ENCODE results near the gene NT5DC3. TPM values are rescaled to one million over a fixed set of nuclear protein-coding genes. Genes with fewer than 3 reads are reported as not detected.

Gene NT5DC3
- total and polyA plus RNA-seq, 9 of the 15 experiments (the other 6 are each of a cell fraction or from before 2014, with no cell fraction given), result 6.3 to 33.5 (median 24.5) TPM

DNA sequence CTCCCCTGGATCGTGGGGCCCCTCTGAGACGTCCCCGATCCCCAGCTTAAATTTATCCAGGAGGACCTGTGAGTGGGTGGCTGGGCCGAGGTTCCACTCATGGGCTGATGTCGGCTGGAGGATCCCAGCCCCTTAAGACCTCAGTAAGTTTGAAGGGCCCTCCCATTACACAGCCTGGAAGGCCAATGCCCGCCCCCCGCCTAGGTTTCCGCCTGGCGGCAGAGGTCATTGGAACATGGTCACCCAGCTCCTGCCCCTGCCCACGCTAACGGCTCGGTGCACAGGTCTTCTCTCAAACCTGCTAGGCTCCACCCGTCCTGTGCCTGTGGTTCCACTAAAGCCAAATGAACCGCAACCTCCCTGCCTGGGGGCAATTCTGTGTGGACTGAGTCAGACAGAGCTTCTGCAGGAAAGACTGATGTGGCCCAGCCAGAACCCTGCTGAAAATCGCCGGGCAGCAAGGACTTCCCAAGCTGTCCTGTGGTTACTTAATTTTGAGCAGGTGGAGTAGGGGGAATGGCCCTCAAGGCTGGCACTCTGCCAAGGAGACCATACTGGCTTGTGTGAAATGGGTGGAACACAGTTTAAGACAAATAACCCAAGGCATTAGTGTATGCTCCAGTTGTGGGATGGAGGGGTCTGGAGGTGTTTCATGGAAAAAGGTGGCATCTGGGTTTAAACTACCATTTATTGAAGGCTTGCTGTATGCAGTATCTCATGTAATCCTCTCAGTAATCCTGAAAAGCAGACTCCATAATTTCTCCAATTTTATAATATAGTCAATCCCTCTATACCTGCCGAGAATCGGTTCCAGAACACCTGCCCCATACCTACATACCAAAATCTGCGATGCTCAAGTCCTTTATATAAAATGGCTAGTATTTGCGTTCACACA is 903 bp upstream of the NT5DC3 start (continued):
- peak; percentile 27; the same call in 1 of the 2 replicates for TF ChIP-seq POLR2H (tag; IDR thresholded peaks at IDR 0.05; ENCODE audit: low read depth)
- no peak for TF ChIP-seq ZEB2 (IDR thresholded peaks at IDR 0.05)
- no peak for TF ChIP-seq TAF9B (IDR thresholded peaks at IDR 0.05; ENCODE audit: partially characterized antibody)
- TF ChIP-seq MEIS2 (IDR thresholded peaks at IDR 0.05; ENCODE audit: partially characterized antibody), result no peak
- no peak for TF ChIP-seq PPARD (CRISPR knock-in tag; IDR thresholded peaks at IDR 0.05)
- no peak; the same call in 1 of the 2 replicates for TF ChIP-seq CREB1 (IDR thresholded peaks at IDR 0.05)
- TF ChIP-seq CREB1 (CRISPR knock-in tag; IDR thresholded peaks at IDR 0.05), result no peak
- peak; percentile 7 for TF ChIP-seq DACH1 (IDR thresholded peaks at IDR 0.05; ENCODE audit: partially characterized antibody)
- TF ChIP-seq DNMT1 (IDR thresholded peaks at IDR 0.05), result no peak
- peak in 2 of 3 experiments; percentile 14 to 58 for TF ChIP-seq YY1 (IDR thresholded peaks at IDR 0.05; ENCODE audit: borderline replicate concordance in 1 of 3, control insufficient read depth in 1 of 3, extremely low read depth in 1 of 3, insufficient read depth in 3 of 3, insufficient read length in 1 of 3, insufficient replicate concordance in 2 of 3, low read depth in 1 of 3, low read length in 2 of 3)
- TF ChIP-seq, protein P1, sequence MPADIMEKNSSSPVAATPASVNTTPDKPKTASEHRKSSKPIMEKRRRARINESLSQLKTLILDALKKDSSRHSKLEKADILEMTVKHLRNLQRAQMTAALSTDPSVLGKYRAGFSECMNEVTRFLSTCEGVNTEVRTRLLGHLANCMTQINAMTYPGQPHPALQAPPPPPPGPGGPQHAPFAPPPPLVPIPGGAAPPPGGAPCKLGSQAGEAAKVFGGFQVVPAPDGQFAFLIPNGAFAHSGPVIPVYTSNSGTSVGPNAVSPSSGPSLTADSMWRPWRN (IDR thresholded peaks at IDR 0.05; ENCODE audit: low read depth), result no peak; the same call in 1 of the 2 replicates
- no peak for TF ChIP-seq ZNF24 (IDR thresholded peaks at IDR 0.05)
- TF ChIP-seq MYNN (IDR thresholded peaks at IDR 0.05), result no peak
- no peak for TF ChIP-seq MYNN (CRISPR knock-in tag; IDR thresholded peaks at IDR 0.05)
- no peak for TF ChIP-seq ZNF134 (CRISPR knock-in tag; conservative IDR thresholded peaks at IDR 0.05)
- no peak for TF ChIP-seq FOXJ2 (tag; IDR thresholded peaks at IDR 0.05)
- TF ChIP-seq FOXM1 (IDR thresholded peaks at IDR 0.05; ENCODE audit: low read depth), result no peak
- TF ChIP-seq FOXM1 (CRISPR knock-in tag; IDR thresholded peaks at IDR 0.05; ENCODE audit: low read depth), result no peak
- TF ChIP-seq ZNF717 (CRISPR knock-in tag; IDR thresholded peaks at IDR 0.05), result no peak
- TF ChIP-seq WHSC1 (IDR thresholded peaks at IDR 0.05; ENCODE audit: low read length), result no peak
- TF ChIP-seq CEBPB (tag; IDR thresholded peaks at IDR 0.05), result no peak
- TF ChIP-seq POLR3G (IDR thresholded peaks at IDR 0.05; ENCODE audit: extremely low read depth, insufficient read length, insufficient replicate concordance), result no peak
- TF ChIP-seq, protein P2, sequence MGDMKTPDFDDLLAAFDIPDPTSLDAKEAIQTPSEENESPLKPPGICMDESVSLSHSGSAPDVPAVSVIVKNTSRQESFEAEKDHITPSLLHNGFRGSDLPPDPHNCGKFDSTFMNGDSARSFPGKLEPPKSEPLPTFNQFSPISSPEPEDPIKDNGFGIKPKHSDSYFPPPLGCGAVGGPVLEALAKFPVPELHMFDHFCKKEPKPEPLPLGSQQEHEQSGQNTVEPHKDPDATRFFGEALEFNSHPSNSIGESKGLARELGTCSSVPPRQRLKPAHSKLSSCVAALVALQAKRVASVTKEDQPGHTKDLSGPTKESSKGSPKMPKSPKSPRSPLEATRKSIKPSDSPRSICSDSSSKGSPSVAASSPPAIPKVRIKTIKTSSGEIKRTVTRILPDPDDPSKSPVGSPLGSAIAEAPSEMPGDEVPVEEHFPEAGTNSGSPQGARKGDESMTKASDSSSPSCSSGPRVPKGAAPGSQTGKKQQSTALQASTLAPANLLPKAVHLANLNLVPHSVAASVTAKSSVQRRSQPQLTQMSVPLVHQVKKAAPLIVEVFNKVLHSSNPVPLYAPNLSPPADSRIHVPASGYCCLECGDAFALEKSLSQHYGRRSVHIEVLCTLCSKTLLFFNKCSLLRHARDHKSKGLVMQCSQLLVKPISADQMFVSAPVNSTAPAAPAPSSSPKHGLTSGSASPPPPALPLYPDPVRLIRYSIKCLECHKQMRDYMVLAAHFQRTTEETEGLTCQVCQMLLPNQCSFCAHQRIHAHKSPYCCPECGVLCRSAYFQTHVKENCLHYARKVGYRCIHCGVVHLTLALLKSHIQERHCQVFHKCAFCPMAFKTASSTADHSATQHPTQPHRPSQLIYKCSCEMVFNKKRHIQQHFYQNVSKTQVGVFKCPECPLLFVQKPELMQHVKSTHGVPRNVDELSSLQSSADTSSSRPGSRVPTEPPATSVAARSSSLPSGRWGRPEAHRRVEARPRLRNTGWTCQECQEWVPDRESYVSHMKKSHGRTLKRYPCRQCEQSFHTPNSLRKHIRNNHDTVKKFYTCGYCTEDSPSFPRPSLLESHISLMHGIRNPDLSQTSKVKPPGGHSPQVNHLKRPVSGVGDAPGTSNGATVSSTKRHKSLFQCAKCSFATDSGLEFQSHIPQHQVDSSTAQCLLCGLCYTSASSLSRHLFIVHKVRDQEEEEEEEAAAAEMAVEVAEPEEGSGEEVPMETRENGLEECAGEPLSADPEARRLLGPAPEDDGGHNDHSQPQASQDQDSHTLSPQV (IDR thresholded peaks at IDR 0.05), result peak; percentile 46; the same call in 1 of the 2 replicates
- no peak for TF ChIP-seq IFI16 (CRISPR knock-in tag; IDR thresholded peaks at IDR 0.05)
- TF ChIP-seq MBD2 (IDR thresholded peaks at IDR 0.05; ENCODE audit: borderline replicate concordance, low read depth), result 0 out of 2 replicates have a peak, but pooled peaks have one; percentile 16
